ENCODE measurements around the gene PPP6R2.

Gene PPP6R2

DNA sequence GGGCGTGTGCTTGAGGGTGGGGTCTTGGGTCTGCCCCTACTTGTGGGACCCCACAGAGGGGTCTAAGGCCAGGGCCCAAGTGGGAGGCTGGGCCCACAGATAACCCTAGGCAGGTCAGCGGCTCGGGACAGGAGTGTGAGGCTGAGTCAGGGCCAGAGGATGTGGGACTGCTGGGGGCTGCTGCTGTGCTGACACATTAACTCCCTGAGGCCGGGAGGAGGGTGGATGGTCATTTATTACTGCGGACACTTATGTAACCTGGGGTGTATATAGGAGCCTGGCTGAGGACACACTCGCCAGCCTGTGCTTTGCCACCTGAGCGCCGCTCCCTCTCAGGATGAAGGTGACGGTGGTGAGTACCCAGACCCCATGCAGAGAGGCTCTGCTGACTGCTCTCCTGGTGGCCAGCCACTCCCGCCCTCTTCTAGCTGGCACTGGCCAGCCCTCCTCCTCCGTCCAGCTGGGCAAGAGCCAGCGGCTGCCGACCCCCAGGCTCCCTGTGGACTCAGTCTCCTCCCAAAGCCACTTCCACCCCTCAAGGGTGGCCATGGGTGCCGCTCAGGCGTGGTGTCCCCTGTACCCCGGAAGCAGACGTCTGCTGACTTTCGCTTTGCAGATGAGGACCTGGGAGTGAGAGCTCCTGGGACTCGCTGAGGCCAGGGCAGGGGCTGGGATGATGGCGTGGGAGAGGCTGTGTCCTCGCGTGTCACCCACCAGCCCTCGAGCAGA, 143.6 kb downstream of the PPP6R2 start, which contains the start of gene MIOX:
Gene MIOX, plus strand, starts transcription at position 299 of the 729 bp plus-strand sequence. Its CDS starts 39 bp downstream, at position 338.
- TF ChIP-seq, protein P1, sequence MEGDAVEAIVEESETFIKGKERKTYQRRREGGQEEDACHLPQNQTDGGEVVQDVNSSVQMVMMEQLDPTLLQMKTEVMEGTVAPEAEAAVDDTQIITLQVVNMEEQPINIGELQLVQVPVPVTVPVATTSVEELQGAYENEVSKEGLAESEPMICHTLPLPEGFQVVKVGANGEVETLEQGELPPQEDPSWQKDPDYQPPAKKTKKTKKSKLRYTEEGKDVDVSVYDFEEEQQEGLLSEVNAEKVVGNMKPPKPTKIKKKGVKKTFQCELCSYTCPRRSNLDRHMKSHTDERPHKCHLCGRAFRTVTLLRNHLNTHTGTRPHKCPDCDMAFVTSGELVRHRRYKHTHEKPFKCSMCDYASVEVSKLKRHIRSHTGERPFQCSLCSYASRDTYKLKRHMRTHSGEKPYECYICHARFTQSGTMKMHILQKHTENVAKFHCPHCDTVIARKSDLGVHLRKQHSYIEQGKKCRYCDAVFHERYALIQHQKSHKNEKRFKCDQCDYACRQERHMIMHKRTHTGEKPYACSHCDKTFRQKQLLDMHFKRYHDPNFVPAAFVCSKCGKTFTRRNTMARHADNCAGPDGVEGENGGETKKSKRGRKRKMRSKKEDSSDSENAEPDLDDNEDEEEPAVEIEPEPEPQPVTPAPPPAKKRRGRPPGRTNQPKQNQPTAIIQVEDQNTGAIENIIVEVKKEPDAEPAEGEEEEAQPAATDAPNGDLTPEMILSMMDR (IDR thresholded peaks at IDR 0.05; ENCODE audit: low read depth, low read length, missing control alignments), result no peak
- Histone ChIP-seq H3K36me3 (replicated peaks) (no peaks in the 10 kb centered on the region), H3K27me3 (replicated peaks) (no peaks in the 10 kb centered on the region), H3K4me3 (ENCODE audit: low read depth, low read length) (no peak within 1 kb of the TSS), H3K27ac (no peak within 1 kb of the TSS)
- in situ Hi-C loops (cut with HindIII; ENCODE audit: low pct_ligation_motif_present, low sequenced_read_pairs), result no loop called here
- no peak for DNase-seq

DNA sequence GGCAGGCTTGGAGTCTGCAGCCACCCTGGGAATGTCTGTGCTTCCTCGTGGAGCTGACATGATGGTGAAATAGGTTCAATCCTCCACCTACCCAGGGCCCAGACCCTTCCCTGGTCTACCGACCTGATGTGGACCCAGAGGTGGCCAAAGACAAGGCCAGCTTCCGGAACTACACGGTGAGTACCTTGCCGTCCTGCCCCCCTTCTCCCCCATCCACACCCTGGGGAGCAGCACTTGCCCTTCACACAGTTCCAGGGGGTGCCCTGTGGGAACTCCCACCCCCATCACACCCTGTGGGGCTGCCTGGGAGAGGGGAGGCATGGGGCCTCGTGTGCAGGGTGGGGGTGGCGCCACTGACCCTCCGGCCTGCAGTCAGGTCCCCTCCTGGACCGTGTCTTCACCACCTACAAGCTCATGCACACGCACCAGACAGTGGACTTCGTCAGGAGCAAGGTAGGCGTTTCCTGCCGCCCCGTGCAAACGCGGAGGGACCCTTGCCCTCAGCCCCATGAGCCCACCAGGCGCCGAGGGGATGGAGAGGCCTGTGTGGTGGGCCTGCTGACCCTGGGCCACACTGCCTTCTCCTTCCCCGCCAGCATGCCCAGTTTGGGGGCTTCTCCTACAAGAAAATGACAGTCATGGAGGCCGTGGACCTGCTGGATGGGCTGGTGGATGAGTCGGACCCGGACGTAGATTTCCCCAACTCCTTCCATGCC, 144.3 kb downstream of the PPP6R2 start:
- Histone ChIP-seq H3K36me3 (replicated peaks) (no peaks in the 10 kb centered on the region), H3K27ac (no peak overlapping the region), H3K27me3 (replicated peaks) (no peaks in the 10 kb centered on the region), H3K4me3 (ENCODE audit: low read depth, low read length) (no peak overlapping the region)
- in situ Hi-C loops (cut with HindIII; ENCODE audit: low pct_ligation_motif_present, low sequenced_read_pairs), result no loop called here
- no peak for DNase-seq
- TF ChIP-seq, protein P1 (IDR thresholded peaks at IDR 0.05; ENCODE audit: low read depth, low read length, missing control alignments), result no peak

DNA sequence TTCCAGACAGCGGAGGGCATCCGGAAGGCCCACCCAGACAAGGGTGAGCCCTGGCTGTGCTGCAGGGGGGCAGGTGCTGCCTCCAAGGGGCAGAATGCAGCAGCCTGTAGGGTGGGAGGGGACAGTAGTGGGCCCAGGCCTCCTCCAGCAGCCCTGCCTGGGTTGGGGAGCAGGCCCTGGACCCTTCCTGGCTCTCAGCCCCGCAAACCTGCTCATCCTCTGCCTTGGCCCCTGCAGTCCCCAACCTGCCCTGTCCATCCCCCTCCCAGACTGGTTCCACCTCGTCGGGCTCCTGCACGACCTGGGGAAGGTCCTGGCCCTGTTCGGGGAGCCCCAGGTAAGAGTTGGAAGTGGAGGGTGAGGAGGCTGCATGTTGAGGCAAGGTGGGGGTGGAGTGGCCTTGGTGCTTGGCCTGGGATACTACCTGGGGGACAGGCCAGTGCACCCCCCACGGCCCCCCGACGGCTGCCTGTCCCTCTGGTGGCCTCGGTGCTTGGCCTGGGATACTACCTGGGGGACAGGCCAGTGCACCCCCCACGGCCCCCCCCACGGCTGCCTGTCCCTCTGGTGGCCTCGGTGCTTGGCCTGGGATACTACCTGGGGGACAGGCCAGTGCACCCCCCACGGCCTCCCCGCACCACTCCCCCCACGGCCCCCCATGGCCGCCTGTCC, 145.0 kb downstream of the PPP6R2 start:
- Histone ChIP-seq H3K27ac (no peak overlapping the region), H3K27me3 (replicated peaks) (no peaks in the 10 kb centered on the region), H3K4me3 (ENCODE audit: low read depth, low read length) (no peak overlapping the region), H3K36me3 (replicated peaks) (no peaks in the 10 kb centered on the region)
- in situ Hi-C loops (cut with HindIII; ENCODE audit: low pct_ligation_motif_present, low sequenced_read_pairs), result no loop called here
- TF ChIP-seq, protein P1 (IDR thresholded peaks at IDR 0.05; ENCODE audit: low read depth, low read length, missing control alignments), result no peak
- DNase-seq, result no peak

DNA sequence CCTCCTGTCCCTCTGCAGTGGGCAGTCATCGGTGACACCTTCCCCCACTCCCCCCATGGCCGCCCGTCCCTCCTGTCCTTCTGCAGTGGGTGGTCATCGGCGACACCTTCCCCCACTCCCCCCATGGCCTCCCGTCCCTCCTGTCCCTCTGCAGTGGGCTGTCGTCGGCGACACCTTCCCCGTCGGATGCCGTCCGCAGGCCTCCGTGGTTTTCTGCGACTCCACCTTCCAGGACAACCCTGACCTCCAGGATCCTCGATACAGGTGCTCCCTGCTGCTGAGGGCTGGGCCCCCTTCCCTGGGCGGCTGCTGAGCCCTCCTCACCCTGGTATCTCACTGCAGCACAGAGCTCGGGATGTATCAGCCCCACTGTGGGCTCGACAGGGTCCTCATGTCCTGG, 145.8 kb downstream of the PPP6R2 start:
- no peak for DNase-seq
- TF ChIP-seq, protein P1 (IDR thresholded peaks at IDR 0.05; ENCODE audit: low read depth, low read length, missing control alignments), result no peak
- in situ Hi-C loops (cut with HindIII; ENCODE audit: low pct_ligation_motif_present, low sequenced_read_pairs), result no loop called here
- Histone ChIP-seq H3K36me3 (replicated peaks) (no peaks in the 10 kb centered on the region), H3K27ac (no peak overlapping the region), H3K27me3 (replicated peaks) (no peaks in the 10 kb centered on the region), H3K4me3 (ENCODE audit: low read depth, low read length) (no peak overlapping the region)

DNA sequence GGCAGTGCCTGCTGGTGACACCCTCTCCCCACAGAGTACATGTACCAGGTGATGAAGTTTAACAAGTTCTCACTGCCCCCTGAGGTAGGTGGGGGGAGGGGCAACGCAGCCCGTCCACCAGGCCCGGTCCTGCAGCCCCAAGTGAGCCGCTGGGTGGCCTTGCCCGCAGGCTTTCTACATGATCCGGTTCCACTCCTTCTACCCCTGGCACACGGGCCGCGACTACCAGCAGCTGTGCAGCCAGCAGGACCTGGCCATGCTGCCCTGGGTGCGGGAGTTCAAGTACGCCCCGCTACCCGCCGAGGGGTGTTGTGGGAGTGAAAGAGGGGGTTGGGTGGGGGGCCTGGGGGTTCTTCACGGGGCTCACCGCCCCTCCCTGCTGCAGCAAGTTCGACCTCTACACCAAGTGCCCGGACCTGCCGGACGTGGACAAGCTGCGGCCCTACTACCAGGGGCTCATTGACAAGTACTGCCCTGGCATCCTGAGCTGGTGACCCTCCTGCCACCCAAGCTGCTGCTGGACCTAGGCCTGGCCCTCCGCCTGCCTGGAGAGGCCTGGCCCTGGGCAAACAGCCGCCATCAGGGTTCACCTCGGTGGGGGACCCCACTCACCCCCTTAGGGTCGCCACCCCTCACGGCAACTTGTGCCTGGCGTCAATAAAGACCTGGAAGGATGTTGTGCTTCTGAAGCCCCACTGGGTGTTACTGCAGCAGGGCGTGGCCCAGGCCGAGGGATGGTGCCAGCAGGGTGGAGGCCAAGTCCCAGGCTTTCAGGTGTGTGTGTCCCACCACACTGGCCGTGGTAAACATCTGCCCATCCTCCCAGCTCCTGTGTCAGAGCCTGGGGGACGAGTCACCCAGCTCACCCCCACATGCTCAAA, 146.5 kb downstream of the PPP6R2 start:
- Histone ChIP-seq H3K27ac (no peak overlapping the region), H3K27me3 (replicated peaks) (no peaks in the 10 kb centered on the region), H3K4me3 (ENCODE audit: low read depth, low read length) (no peak overlapping the region), H3K36me3 (replicated peaks) (no peaks in the 10 kb centered on the region)
- DNase-seq, result no peak
- TF ChIP-seq, protein P1 (IDR thresholded peaks at IDR 0.05; ENCODE audit: low read depth, low read length, missing control alignments), result no peak
- in situ Hi-C loops (cut with HindIII; ENCODE audit: low pct_ligation_motif_present, low sequenced_read_pairs), result no loop called here

Measured in brain microvascular endothelial cell (primary cell).